Neural cell (in vitro differentiated cells): Measurements from ENCODE around the gene ATF7IP2. TPM values are rescaled to one million over a fixed set of nuclear protein-coding genes. Genes with fewer than 3 reads are reported as not detected.
"Not testable (repeated sequence)": the region's sequence is repeated elsewhere in the genome, so short reads cannot be mapped to it uniquely, and the experiment has no call there.

Experiments
- H2AFZ ChIP-seq: fragments of 200-600, 300-800 bp; sonication (generic), shearing (Covaris generic); 2 replicates; pipeline ENCODE4 v1.6.0; 2014; ENCODE audit warnings: low read depth, mild to moderate bottlenecking, antibody characterized with exemption, low read length, moderate library complexity
- H3F3A ChIP-seq: fragments of 200-600 bp; shearing (Covaris generic); 2 replicates; pipeline ENCODE4 v1.6.1; 2016; ENCODE audit warnings: mild to moderate bottlenecking, moderate library complexity, mixed read lengths, antibody characterized with exemption, low read length; ENCODE audit not compliant: insufficient read depth, poor library complexity, severe bottlenecking
- H3K27ac ChIP-seq: fragments of 200-600, 300-800 bp; sonication (generic), shearing (Covaris generic); 2 replicates; pipeline ENCODE4 v1.5.1; 2014; ENCODE audit warnings: mild to moderate bottlenecking, low read length, moderate library complexity
- H3K27me3 ChIP-seq: fragments of 300-800, 200-600 bp; sonication (generic), shearing (Covaris generic); 2 replicates; pipeline ENCODE4 v1.6.0; 2014; ENCODE audit warnings: mild to moderate bottlenecking, low read depth, low read length, moderate library complexity; ENCODE audit not compliant: insufficient read depth
- H3K36me3 ChIP-seq: fragments of 300-800, 200-600 bp; sonication (generic), shearing (Covaris generic); 2 replicates; pipeline ENCODE4 v1.5.1; 2014; ENCODE audit warnings: mild to moderate bottlenecking, antibody characterized with exemption, low read length, moderate library complexity; ENCODE audit not compliant: insufficient read depth
- H3K4me2 ChIP-seq: fragments of 300-800, 200-600 bp; sonication (generic), shearing (Covaris generic); 2 replicates; pipeline ENCODE4 v1.6.0; 2014; ENCODE audit warnings: mild to moderate bottlenecking, low read length
- H3K4me3 ChIP-seq: fragments of 300-800, 200-600 bp; sonication (generic), shearing (Covaris generic); 2 replicates; pipeline ENCODE4 v1.5.1; 2014; ENCODE audit warnings: mild to moderate bottlenecking, low read length, moderate library complexity
- H3K79me2 ChIP-seq: fragments of 200-600 bp; shearing (Covaris generic); replicated peaks from 2 replicates; pipeline ENCODE4 v1.6.0; 2014; ENCODE audit warnings: mild to moderate bottlenecking, low read length, moderate library complexity; ENCODE audit not compliant: insufficient read depth
- H3K9ac ChIP-seq: fragments of 300-800, 200-600 bp; sonication (generic), shearing (Covaris generic); 2 replicates; pipeline ENCODE4 v1.6.1; 2016; ENCODE audit warnings: mild to moderate bottlenecking, low read length, mixed read lengths
- H3K9me2 ChIP-seq: fragments of 200-600 bp; shearing (Covaris generic); 2 replicates; pipeline ENCODE4 v1.6.1; 2016; ENCODE audit warnings: mild to moderate bottlenecking, low read length, mixed read lengths; ENCODE audit not compliant: insufficient read depth
- H3K9me3 ChIP-seq: fragments of 200-600, 300-800 bp; sonication (generic), shearing (Covaris generic); 2 replicates; pipeline ENCODE4 v1.6.1; 2016; ENCODE audit warnings: mild to moderate bottlenecking, mixed run types, low read length, moderate library complexity, mixed read lengths
- H4K20me1 ChIP-seq: fragments of 200-600 bp; shearing (Covaris generic); 2 replicates; pipeline ENCODE4 v1.6.1; 2016; ENCODE audit warnings: mild to moderate bottlenecking, mixed run types; ENCODE audit not compliant: insufficient read depth
- EP300 ChIP-seq: fragments of 450-650 bp; conservative IDR thresholded peaks from 2 replicates; pipeline ENCODE4 v1.6.1; 2014; ENCODE audit warnings: antibody characterized with exemption, mild to moderate bottlenecking, moderate library complexity; ENCODE audit not compliant: poor library complexity, severe bottlenecking
- EZH2 ChIP-seq: fragments of 200-600, 300-800 bp; shearing (Covaris generic), sonication (generic); IDR thresholded peaks from 2 replicates; pipeline ENCODE4 v1.6.1; 2014; ENCODE audit warnings: antibody characterized with exemption, low read length, borderline replicate concordance, mild to moderate bottlenecking; ENCODE audit not compliant: insufficient read depth, poor library complexity, severe bottlenecking
- MXI1 ChIP-seq: fragments of 450-650 bp; conservative IDR thresholded peaks from 2 replicates; pipeline ENCODE4 v1.6.1; 2014; ENCODE audit warnings: antibody characterized with exemption, mild to moderate bottlenecking; ENCODE audit not compliant: poor library complexity, severe bottlenecking
- POLR2AphosphoS5 ChIP-seq: IDR thresholded peaks from 2 replicates; pipeline ENCODE4 v1.6.1; 2012
- RAD21 ChIP-seq: fragments of 450-650 bp; conservative IDR thresholded peaks from 2 replicates; pipeline ENCODE4 v1.6.1; 2014; ENCODE audit warnings: antibody characterized with exemption, mild to moderate bottlenecking, moderate library complexity
- REST ChIP-seq: IDR thresholded peaks from 2 replicates; pipeline ENCODE4 v1.6.1; 2012; ENCODE audit warnings: borderline replicate concordance
- SMC3 ChIP-seq: fragments of 450-650 bp; conservative IDR thresholded peaks from 2 replicates; pipeline ENCODE4 v1.6.1; 2014; ENCODE audit warnings: antibody characterized with exemption, mild to moderate bottlenecking, moderate library complexity; ENCODE audit not compliant: poor library complexity
- TAF1 ChIP-seq: IDR thresholded peaks from 2 replicates; pipeline ENCODE4 v1.6.1; 2012; ENCODE audit warnings: low read depth
- polyA plus RNA-seq: library from polyadenylated mRNA; depleted of rRNA; stranded (reverse); fragments of >200 nt; gene quantifications from 2 replicates; pipeline ENCODE4 v1.2.3, GENCODE V29; 2014
- TF ChIP-seq, protein P1 (sequence below): fragments of 450-650 bp; IDR thresholded peaks from 2 replicates; pipeline ENCODE4 v1.5.1; 2014; ENCODE audit warnings: antibody characterized with exemption, mild to moderate bottlenecking, moderate library complexity; ENCODE audit not compliant: poor library complexity, severe bottlenecking

The ATF7IP2 gene
- polyA plus RNA-seq, 1 donor from 2014 or later, result 20.9 TPM

DNA sequence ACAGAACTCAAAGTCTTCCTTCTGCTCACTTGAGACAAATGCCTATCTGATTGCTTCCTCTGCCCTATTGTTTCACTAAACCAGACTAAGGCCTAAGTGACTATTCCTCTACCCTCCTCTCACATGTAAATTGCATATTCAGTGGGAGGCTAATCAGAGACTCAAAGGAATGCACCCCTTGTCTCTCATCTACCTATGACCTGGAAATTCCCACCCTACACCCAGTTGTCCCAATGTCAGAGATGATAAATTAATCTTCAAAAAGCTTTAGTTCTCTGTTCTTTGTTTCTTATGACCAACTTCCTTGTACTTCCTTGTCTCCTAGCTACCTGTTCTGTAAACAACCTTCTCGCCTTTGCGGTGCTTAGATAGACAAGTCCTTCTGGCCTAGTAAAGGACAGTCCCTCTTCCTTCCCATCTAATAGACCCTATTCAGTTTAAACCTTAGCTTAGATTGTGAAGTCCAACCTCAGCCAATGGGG is 118.6 kb downstream of the ATF7IP2 start:
- no peaks in the 10 kb centered on the region for H3K36me3 ChIP-seq
- H3F3A ChIP-seq, result no peaks in the 10 kb centered on the region
- H3K9me3 ChIP-seq, result no peaks in the 10 kb centered on the region
- H3K4me3 ChIP-seq, result no peak overlapping the region
- H3K27ac ChIP-seq, result no peak overlapping the region
- no peaks in the 10 kb centered on the region for H4K20me1 ChIP-seq
- no peaks in the 10 kb centered on the region for H3K9me2 ChIP-seq
- no peaks in the 10 kb centered on the region for H3K79me2 ChIP-seq
- TF ChIP-seq, protein P1, sequence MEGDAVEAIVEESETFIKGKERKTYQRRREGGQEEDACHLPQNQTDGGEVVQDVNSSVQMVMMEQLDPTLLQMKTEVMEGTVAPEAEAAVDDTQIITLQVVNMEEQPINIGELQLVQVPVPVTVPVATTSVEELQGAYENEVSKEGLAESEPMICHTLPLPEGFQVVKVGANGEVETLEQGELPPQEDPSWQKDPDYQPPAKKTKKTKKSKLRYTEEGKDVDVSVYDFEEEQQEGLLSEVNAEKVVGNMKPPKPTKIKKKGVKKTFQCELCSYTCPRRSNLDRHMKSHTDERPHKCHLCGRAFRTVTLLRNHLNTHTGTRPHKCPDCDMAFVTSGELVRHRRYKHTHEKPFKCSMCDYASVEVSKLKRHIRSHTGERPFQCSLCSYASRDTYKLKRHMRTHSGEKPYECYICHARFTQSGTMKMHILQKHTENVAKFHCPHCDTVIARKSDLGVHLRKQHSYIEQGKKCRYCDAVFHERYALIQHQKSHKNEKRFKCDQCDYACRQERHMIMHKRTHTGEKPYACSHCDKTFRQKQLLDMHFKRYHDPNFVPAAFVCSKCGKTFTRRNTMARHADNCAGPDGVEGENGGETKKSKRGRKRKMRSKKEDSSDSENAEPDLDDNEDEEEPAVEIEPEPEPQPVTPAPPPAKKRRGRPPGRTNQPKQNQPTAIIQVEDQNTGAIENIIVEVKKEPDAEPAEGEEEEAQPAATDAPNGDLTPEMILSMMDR, result no peak
- TF ChIP-seq TAF1 (no peak), EZH2 (no peak), RAD21 (no peak), MXI1 (no peak), REST (no peak)
- no peak overlapping the region for H3K9ac ChIP-seq
- no peaks in the 10 kb centered on the region for H3K27me3 ChIP-seq
- no peak overlapping the region for H3K4me2 ChIP-seq
- H2AFZ ChIP-seq, result no peak overlapping the region

DNA sequence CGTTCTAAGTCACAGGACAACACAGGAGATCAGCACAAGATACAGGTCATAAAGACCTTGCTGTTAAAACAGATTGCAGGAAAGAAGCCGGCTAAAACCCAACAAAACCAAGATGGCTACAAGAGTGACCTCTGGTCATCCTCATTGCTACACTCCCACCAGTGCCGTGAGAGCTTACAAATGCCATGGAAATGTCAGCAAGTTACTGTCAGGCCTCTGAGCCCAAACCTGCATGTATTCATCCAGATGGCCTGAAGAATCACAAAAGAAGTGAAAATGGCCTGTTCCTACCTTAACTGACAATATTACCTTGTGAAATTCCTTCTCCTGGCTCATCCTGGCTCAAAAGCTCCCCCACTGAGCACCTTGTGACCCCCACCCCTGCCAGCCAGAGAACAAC is 119.4 kb downstream of the ATF7IP2 start:
- H3K79me2 ChIP-seq, H4K20me1 ChIP-seq, H3K4me2 ChIP-seq, H3K36me3 ChIP-seq, H2AFZ ChIP-seq, H3K4me3 ChIP-seq, H3K9me2 ChIP-seq, H3K27ac ChIP-seq, H3F3A ChIP-seq, H3K9ac ChIP-seq, H3K27me3 ChIP-seq, H3K9me3 ChIP-seq: not testable (repeated sequence)

GRCh38 chr16:10509534-10510025 is 123.7 kb downstream of the ATF7IP2 start:
- Histone ChIP-seq H3K9me2 (no peaks in the 10 kb centered on the region), H3K36me3 (no peaks in the 10 kb centered on the region), H3F3A (no peaks in the 10 kb centered on the region), H3K4me3 (no peak overlapping the region), H3K79me2 (no peaks in the 10 kb centered on the region), H3K9me3 (no peaks in the 10 kb centered on the region), H3K27ac (no peak overlapping the region), H4K20me1 (no peaks in the 10 kb centered on the region), H3K27me3 (no peaks in the 10 kb centered on the region), H3K9ac (no peak overlapping the region), H3K4me2 (no peak overlapping the region), H2AFZ (no peak overlapping the region)
- TF ChIP-seq RAD21, result peak; percentile 95
- TF ChIP-seq REST, result no peak
- TF ChIP-seq, protein P1, result peak; percentile 95
- peak; percentile 98 for TF ChIP-seq SMC3
- peak; percentile 19 for TF ChIP-seq MXI1
- TF ChIP-seq TAF1, result no peak
- no peak for TF ChIP-seq EZH2
- TF ChIP-seq POLR2AphosphoS5, result no peak
- no peak for TF ChIP-seq EP300
